PC-9 (cell line): ENCODE data around the gene CARMIL3.

Source experiments
- CTCF ChIP-seq: fragments of 200-600 bp; sonication (generic); conservative IDR thresholded peaks from 2 replicates; pipeline ENCODE4 v1.6.1; 2017; ENCODE audit warnings: mixed run types, antibody characterized with exemption, mild to moderate bottlenecking, moderate library complexity
- EZH2 ChIP-seq: fragments of 200-600 bp; sonication (generic); IDR thresholded peaks from 2 replicates; pipeline ENCODE4 v1.8.0; 2017; ENCODE audit warnings: antibody characterized with exemption, low read depth

GRCh38 chr14:24057271-24057670 lies 5.5 kb downstream of the CARMIL3 start:
- no peak for TF ChIP-seq CTCF
- no peak for TF ChIP-seq EZH2
